OCI-M1 (cell line): ENCODE measurements around the gene SUCLG2.
"Not testable (repeated sequence)": the region's sequence is repeated elsewhere in the genome, so short reads cannot be mapped to it uniquely, and the experiment has no call there.

Experiments used
- DNase-seq: peaks from one replicate; lab custom pipeline; 2025; lab: John Stamatoyannopoulos, UW

Gene SUCLG2

GRCh38 chr3:67559029-67559605 is 95.3 kb downstream of the SUCLG2 start:
- no peak for DNase-seq

GRCh38 chr3:67558426-67558825 is 96.0 kb downstream of the SUCLG2 start:
- no peak for DNase-seq

DNA sequence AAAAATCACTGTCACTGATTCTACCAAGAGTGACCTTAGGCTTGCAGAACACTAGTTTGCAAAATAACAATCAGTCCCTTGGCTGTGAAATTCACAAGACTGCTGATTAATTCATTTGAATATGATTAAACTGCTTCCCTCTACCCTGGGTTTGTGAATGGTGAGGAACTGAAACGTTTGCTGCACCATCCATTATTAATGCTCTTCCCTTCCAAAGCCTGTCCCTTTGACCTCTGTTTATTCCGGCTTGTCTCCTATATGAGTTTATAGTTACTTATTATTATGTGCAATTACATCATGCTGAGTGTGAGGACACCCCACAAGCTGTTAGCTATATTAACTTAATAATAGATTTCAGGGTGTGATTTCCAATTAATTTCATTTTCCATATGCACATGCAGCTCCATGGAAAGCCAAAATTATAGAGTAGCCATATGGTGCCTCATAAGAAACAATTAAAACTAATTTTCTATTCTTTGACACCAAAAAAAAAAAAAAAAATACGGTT is 96.5 kb downstream of the SUCLG2 start:
- DNase-seq = no peak

- no peak for DNase-seq
These were observed 102.9 kb downstream of the SUCLG2 start for GRCh38 chr3:67551361-67552016.

GRCh38 chr3:67550541-67550940 is 103.9 kb downstream of the SUCLG2 start:
- DNase-seq = no peak

DNA sequence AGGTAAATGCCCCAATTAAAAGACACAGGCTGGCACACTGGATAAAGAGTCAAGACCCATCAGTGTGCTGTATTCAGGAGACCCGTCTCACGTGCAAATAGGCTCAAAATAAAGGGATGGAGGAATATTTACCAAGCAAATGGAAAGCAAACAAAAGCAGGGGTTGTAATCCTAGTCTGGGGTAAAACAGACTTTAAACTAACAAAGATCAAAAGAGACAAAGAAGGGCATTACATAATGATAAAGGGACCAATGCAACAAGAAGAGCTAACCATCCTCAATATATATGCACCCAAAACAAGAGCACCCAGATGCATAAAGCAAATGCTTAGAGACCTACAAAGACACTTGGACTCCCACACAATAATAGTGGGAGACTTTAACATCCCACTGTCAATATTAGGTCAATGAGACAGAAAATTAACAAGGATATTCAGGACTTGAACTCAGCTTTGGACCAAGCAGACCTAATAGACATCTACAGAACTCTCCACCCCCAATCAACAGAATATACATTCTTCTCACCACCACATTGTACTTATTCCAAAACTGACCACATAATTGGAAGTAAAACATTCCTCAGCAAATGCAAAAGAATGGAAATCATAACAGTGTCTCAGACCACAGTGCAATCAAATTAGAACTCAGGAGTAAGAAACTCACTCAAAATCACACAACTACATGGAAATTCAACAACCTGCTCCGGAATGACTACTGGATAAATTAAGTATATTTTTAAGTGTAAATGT is 111.7 kb downstream of the SUCLG2 start:
- DNase-seq = not testable (repeated sequence)

DNA sequence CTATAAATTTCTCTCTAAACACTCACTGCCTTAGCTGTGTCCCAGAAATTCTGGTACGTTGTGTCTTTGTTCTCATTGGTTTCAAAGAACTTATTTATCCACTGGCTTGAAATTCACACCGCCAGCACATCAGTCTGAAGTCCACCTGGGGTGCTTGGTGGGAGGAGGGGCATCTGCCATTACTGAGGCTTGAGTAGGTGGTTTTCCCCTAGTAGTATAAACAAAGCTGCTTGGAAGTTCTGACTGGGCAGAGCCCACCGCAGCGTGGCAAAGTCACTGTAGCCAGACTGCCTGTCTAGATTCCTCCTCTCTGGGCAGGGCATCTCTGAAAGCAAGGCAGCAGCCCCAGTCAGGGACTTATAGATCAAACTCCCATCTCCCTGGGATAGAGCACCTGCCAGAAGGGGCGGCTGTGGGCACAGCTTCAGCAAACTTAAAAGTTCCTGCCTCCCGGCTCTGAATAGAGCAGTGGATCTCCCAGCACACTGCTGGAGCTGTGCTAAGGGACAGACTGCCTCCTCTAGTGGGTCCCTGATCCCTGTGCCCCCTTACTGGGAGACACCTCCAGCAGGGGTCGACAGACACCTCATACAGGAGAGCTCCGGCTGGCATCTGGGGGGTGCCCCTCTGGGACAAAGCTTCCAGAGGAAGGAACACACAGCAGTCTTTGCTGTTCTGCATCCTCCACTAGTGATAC is 114.1 kb downstream of the SUCLG2 start:
- DNase-seq = no peak

DNA sequence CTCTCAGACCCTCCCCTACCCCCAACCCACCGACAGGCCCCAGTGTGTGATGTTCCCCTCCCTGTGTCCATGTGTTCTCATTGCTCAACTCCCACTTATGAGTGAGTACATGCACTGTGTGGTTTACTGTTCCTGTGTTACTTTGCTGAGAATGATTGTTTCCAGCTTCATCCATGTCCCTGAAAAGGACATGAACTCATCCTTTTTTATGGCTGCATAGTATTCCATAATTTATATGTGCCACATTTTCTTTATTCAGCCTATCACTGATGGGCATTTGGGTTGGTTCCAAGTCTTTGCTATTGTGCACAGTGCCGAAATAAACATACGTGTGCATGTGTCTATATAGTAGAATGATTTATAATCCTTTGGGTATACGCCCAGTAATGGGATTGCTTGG is 117.2 kb downstream of the SUCLG2 start:
- not testable (repeated sequence) for DNase-seq

DNA sequence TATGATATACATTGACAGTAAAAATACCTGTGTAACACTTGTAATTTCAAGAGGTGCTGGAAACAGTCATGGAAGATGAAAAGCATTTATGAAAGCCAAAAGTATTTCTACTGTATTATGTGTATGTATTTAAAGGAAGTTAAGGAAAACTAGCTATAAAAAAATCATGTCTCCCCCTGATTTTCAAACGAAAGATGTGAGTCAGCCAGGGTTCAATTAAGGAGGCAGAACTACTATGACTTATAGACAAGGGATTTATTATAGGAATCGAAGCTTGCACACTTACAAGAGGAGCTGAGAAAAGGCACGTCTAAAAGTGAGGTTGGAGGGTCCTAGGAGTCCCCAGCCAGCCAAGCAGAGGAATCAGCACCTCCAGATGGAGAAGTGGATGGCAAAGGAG is 119.4 kb downstream of the SUCLG2 start:
- no peak for DNase-seq

GRCh38 chr3:67534594-67534993 is 119.8 kb downstream of the SUCLG2 start:
- DNase-seq = no peak

- DNase-seq = no peak
These were observed 123.0 kb downstream of the SUCLG2 start for GRCh38 chr3:67531181-67532101.

DNA sequence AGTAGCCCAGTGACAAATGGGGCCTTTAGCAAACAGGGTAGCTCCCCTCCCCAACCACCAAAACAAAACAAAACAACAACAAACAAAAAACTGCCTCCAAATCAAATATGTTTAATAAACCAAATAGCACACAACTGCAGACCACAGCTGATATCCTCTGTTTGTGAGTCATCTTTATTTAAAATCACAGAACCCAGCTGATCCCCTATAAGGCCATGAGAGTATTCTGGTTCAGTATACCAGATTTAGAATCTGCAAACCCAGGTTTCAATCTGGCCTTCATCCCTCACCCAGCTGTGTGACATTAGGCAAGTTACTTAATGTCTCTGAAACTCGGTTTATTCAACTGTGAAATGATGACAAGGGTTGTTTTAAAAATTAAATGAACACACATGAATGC is 124.5 kb downstream of the SUCLG2 start:
- DNase-seq = no peak

DNA sequence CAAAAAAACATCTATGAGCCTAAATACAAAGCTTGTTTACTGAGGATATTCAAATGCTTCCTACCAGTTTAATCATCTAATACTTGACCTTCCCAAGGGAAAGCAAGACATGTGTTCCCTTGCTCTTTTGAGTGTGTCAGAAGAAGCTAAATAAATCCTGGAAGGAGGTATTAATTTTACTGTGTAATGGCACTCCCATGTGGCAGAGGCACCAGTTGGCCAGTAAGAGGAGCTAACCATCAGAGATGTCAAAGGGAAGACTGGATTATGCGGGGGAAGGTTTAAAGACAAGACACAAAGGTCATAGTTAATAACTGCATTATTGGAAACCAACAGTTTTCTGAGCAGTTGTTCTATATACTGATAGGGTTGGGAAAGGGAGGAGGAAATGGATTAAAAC is 125.1 kb downstream of the SUCLG2 start:
- no peak for DNase-seq

- DNase-seq = peak; percentile 2
These were observed 128.2 kb downstream of the SUCLG2 start for GRCh38 chr3:67526246-67526645.

- DNase-seq = no peak
These were observed 130.4 kb downstream of the SUCLG2 start for GRCh38 chr3:67524046-67524445.

GRCh38 chr3:67522081-67522480 is 132.3 kb downstream of the SUCLG2 start:
- no peak for DNase-seq

DNA sequence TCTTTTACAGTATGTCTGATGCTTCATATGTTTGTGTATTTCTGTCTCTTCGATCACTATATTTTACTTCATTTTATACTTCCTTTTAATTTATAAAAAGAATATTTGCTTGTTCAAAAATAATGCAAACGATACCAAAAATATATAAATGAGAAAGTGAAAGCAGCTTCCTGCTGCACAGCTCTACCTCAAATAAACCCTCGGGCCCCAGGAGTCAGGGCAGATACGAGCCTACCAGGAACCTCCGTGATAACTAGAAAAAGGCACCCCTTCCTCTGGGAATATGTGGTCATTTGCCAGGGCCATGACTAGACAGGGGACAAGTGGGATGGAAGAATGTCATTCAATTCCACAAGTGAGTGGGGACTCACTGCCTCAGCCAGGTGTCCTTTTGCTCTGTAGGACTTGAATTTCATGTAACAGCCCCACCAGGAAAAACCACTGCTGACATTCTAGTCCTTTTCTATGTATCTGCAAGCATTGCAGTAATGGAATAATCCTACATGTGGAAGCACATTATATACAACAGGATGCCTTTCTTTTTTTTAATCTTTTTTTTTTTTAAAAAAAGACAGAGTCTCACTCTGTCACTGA is 133.3 kb downstream of the SUCLG2 start:
- no peak for DNase-seq

DNA sequence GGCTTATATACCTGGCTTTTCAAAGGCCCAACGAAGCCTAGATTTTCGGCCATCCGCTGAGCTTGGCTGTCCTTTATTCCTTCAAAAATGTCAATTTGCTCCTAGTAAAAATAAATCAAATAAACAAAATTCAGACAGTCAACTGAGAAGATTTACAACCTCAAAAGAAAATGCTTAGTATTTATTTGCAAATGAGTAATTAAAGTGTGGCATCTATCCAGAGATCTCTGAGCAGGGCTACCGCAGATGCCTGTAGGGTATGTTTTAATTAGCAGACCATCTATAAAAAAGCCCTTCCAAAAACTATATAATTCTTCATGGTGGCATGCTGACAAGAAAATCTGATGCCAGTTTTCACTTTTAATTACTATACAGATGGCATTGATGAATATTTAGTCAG is 136.2 kb downstream of the SUCLG2 start:
- DNase-seq = no peak

- no peak for DNase-seq
These were observed 136.6 kb downstream of the SUCLG2 start for GRCh38 chr3:67517781-67518180.

DNA sequence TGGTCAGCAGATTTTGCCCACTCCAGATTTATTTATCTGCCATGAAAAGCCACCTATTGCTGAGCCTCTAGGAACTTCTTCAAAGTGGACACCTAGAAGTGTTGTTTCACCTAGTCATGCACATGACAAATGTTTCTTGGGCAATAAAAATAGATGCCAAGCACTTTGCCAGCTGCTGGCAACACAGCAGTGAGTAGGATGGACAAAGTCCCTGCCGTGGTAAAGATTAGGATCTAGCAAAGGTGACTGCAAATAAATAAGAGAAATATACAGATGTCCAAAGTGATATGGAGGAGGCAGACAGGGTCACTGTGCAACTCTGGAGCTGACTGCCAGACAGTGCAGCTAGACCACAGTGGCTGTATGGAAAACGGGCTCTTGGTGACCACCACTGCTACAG is 137.9 kb downstream of the SUCLG2 start:
- no peak for DNase-seq

DNA sequence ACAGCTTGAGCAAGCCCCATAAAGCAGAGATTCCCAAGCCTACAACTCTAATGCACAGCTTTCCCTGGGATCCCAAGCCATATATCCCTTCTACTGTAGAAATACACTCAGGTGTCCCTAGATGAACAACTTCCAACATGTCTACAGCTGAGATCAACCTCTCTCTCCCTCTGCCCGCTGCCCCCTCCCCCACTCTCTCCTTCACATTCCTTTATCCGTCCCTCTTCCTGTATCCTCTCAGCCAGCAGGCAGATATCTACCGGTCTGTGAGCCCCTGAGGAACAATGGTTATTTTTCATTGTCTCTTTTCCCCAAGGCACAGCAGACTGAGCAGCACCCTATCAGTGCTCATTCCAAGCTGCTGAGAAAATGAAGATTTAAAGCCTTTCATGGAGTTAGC is 138.6 kb downstream of the SUCLG2 start:
- DNase-seq = no peak
